ENCODE data around the gene AADACL3. TPM values are rescaled to one million over a fixed set of nuclear protein-coding genes. Genes with fewer than 3 reads are reported as not detected.

Gene AADACL3
- total RNA-seq, result not detected in 2 replicates

GRCh38 chr1:12715896-12716437 lies at the start of gene AADACL3:
AADACL3 (plus strand) TSS chr1:12716110; CDS start chr1:12716177, 67 bp downstream.

GRCh38 chr1:12745992-12746323 lies 30.0 kb downstream of the AADACL3 start, which contains the start of gene CFAP107:
CFAP107 (plus strand) TSS chr1:12746200; CDS start chr1:12746431, 231 bp downstream.

GRCh38 chr1:12773438-12773837 lies 57.5 kb downstream of the AADACL3 start, which contains the start of gene PRAMEF12:
PRAMEF12 (plus strand) TSS chr1:12773738; CDS start chr1:12774868, 1,130 bp downstream.

Small RNA genes lying within 50 kb of the gene (small RNA-seq; reads per million reads assigned to genes)
- not detected for gene AC244670.1 (ENCODE audit: low replicate concordance)

Other genes starting within 250 kb of the AADACL3 start
- gene DHRS3, start 97.9 kb upstream of the AADACL3 start, total RNA-seq, result 57.0 and 192 TPM in 2 replicates
- not detected in 2 replicates for gene AADACL4, start 72.0 kb upstream of the AADACL3 start, total RNA-seq
- gene CFAP107, start 30.1 kb downstream of the AADACL3 start, total RNA-seq, result not detected in 2 replicates
- not detected in 2 replicates for gene PRAMEF12, start 57.6 kb downstream of the AADACL3 start, total RNA-seq
- gene PRAMEF1, start 75.3 kb downstream of the AADACL3 start, total RNA-seq, result not detected in 2 replicates
- gene PRAMEF11, start 115.3 kb downstream of the AADACL3 start, total RNA-seq, result not detected in 2 replicates
- gene HNRNPCL1, start 132.6 kb downstream of the AADACL3 start, total RNA-seq, result not detected in 2 replicates
- gene PRAMEF2, start 141.0 kb downstream of the AADACL3 start, total RNA-seq, result not detected in 2 replicates
- gene PRAMEF4, start 170.1 kb downstream of the AADACL3 start, total RNA-seq, result not detected in 2 replicates
- gene PRAMEF10, start 182.2 kb downstream of the AADACL3 start, total RNA-seq, result not detected in 2 replicates
- gene PRAMEF7, start 200.5 kb downstream of the AADACL3 start, total RNA-seq, result not detected in 2 replicates
- not detected in 2 replicates for gene PRAMEF6, start 231.5 kb downstream of the AADACL3 start, total RNA-seq